HL-60 (cell line): ENCODE results near the gene FZD2.

Experiments used
- DNase-seq, 2 experiments: peaks; one replicate each; pipeline ENCODE4 v3.0.0-alpha.2; 2010 to 2020; ENCODE audit warnings: low read depth in 1 of 2, low spot score in 1 of 2
- H3K27ac ChIP-seq: fragments of 250-450 bp; sonication (Bioruptor Pico); replicated peaks from 2 replicates; pipeline ENCODE4 v1.5.1; 2020; ENCODE audit warnings: mild to moderate bottlenecking, moderate library complexity
- H3K27me3 ChIP-seq: fragments of 250-450 bp; sonication (Bioruptor Pico); 2 replicates; pipeline ENCODE4 v1.5.1; 2021; ENCODE audit warnings: mild to moderate bottlenecking, moderate library complexity; ENCODE audit not compliant: insufficient read depth, poor library complexity, severe bottlenecking
- H3K4me3 ChIP-seq: replicated peaks from 2 replicates; pipeline ENCODE4 v1.5.1; 2011; ENCODE audit warnings: mild to moderate bottlenecking, control low read depth, low read length; ENCODE audit not compliant: insufficient read depth
- GABPA ChIP-seq: IDR thresholded peaks from 2 replicates; pipeline ENCODE4 v1.6.1; 2012; ENCODE audit warnings: low read depth
- POLR2AphosphoS5 ChIP-seq: IDR thresholded peaks from 2 replicates; pipeline ENCODE4 v1.6.1; 2012; ENCODE audit warnings: low read depth
- SPI1 ChIP-seq: IDR thresholded peaks from 2 replicates; pipeline ENCODE4 v1.6.1; 2012; ENCODE audit warnings: low read depth, mild to moderate bottlenecking, borderline replicate concordance
- TF ChIP-seq, protein P1 (sequence below): IDR thresholded peaks from 2 replicates; pipeline ENCODE4 v1.6.1; 2012; ENCODE audit warnings: low read depth; ENCODE audit not compliant: insufficient replicate concordance
- TF ChIP-seq, protein P2 (sequence below): IDR thresholded peaks from one replicate; pipeline ENCODE4 v1.5.1; 2011; ENCODE audit warnings: low read length, control low read depth, inconsistent platforms; ENCODE audit not compliant: insufficient read depth

Gene FZD2

DNA sequence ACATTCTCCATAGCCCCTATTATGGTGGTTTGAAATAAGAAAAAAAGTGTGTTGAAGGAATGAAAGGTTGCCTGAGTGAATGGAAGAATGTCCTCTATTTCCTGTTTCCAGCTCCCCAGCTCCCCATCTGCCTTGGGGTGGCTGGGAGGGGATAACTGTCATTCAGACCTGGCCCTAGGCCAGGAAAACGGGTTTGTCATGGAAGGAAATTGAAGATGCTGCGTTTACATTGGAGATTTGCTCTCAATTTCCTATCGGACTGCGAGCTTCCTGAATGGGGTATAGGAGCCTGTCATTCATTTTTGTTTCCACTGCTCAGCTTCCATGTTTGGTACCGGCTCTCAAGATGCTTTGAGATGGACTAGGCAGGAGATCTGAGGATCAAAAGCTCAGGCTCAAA lies 2.2 kb upstream of the FZD2 start:
- H3K27ac ChIP-seq: no peak overlapping the region
- H3K27me3 ChIP-seq: peaks cover 27% of the 10 kb centered on the region
- DNase-seq: no peak
- no peak overlapping the region for H3K4me3 ChIP-seq
- no peak for TF ChIP-seq POLR2AphosphoS5
- TF ChIP-seq, protein P1, sequence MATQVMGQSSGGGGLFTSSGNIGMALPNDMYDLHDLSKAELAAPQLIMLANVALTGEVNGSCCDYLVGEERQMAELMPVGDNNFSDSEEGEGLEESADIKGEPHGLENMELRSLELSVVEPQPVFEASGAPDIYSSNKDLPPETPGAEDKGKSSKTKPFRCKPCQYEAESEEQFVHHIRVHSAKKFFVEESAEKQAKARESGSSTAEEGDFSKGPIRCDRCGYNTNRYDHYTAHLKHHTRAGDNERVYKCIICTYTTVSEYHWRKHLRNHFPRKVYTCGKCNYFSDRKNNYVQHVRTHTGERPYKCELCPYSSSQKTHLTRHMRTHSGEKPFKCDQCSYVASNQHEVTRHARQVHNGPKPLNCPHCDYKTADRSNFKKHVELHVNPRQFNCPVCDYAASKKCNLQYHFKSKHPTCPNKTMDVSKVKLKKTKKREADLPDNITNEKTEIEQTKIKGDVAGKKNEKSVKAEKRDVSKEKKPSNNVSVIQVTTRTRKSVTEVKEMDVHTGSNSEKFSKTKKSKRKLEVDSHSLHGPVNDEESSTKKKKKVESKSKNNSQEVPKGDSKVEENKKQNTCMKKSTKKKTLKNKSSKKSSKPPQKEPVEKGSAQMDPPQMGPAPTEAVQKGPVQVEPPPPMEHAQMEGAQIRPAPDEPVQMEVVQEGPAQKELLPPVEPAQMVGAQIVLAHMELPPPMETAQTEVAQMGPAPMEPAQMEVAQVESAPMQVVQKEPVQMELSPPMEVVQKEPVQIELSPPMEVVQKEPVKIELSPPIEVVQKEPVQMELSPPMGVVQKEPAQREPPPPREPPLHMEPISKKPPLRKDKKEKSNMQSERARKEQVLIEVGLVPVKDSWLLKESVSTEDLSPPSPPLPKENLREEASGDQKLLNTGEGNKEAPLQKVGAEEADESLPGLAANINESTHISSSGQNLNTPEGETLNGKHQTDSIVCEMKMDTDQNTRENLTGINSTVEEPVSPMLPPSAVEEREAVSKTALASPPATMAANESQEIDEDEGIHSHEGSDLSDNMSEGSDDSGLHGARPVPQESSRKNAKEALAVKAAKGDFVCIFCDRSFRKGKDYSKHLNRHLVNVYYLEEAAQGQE: no peak
- TF ChIP-seq, protein P2, sequence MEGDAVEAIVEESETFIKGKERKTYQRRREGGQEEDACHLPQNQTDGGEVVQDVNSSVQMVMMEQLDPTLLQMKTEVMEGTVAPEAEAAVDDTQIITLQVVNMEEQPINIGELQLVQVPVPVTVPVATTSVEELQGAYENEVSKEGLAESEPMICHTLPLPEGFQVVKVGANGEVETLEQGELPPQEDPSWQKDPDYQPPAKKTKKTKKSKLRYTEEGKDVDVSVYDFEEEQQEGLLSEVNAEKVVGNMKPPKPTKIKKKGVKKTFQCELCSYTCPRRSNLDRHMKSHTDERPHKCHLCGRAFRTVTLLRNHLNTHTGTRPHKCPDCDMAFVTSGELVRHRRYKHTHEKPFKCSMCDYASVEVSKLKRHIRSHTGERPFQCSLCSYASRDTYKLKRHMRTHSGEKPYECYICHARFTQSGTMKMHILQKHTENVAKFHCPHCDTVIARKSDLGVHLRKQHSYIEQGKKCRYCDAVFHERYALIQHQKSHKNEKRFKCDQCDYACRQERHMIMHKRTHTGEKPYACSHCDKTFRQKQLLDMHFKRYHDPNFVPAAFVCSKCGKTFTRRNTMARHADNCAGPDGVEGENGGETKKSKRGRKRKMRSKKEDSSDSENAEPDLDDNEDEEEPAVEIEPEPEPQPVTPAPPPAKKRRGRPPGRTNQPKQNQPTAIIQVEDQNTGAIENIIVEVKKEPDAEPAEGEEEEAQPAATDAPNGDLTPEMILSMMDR: no peak
- no peak for TF ChIP-seq GABPA
- no peak for TF ChIP-seq SPI1

DNA sequence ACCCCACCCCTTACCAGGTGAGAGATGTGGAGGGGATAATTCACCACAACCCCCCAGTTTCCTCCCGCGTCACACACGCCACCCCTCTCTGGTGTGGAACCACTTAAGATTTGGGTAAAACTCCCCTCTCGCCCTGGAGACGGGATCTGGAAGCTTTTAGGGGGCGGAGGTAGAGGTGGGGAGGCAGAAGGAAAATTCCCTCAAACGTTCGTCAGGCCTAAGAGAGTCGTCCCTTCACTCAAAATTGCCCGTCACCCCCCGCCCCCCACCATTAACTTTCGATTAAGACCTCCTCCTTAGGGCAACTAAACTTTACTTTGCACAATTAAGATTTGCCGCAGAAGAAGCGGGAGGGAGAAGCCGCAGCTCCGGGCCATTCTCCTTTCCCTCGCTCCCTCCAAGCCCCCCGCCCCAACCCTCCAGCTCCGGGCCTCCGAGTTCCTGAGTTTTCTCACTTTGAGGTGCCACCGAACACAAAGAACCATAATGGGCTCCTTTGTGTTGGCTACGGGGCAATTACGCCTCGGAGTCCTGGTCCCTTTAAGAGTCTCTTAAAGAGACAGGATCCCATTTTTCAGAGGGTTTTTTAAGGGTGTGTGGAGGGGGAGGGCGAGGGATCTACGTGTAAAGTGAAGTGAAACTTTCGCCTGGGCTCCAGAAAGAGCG lies 985 bp upstream of the FZD2 start:
- peak overlapping the region; percentile 58 for H3K4me3 ChIP-seq
- peaks cover 32% of the 10 kb centered on the region for H3K27me3 ChIP-seq
- no peak for TF ChIP-seq POLR2AphosphoS5
- TF ChIP-seq SPI1: no peak
- TF ChIP-seq, protein P1: no peak
- TF ChIP-seq, protein P2: no peak
- TF ChIP-seq GABPA: no peak
- 0 out of 2 replicates have a peak overlapping the region, but pooled peaks have one; percentile 15 for H3K27ac ChIP-seq
- DNase-seq: peak in 1 of 2 experiments; percentile 39

DNA sequence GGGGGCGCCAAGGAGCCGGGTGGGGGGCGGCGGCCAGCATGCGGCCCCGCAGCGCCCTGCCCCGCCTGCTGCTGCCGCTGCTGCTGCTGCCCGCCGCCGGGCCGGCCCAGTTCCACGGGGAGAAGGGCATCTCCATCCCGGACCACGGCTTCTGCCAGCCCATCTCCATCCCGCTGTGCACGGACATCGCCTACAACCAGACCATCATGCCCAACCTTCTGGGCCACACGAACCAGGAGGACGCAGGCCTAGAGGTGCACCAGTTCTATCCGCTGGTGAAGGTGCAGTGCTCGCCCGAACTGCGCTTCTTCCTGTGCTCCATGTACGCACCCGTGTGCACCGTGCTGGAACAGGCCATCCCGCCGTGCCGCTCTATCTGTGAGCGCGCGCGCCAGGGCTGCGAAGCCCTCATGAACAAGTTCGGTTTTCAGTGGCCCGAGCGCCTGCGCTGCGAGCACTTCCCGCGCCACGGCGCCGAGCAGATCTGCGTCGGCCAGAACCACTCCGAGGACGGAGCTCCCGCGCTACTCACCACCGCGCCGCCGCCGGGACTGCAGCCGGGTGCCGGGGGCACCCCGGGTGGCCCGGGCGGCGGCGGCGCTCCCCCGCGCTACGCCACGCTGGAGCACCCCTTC lies 484 bp downstream of the FZD2 start:
- DNase-seq: peak; percentile 45
- TF ChIP-seq, protein P2: no peak
- TF ChIP-seq GABPA: no peak
- no peak for TF ChIP-seq SPI1
- TF ChIP-seq POLR2AphosphoS5: no peak
- TF ChIP-seq, protein P1: no peak
- peaks cover 32% of the 10 kb centered on the region for H3K27me3 ChIP-seq
- H3K4me3 ChIP-seq: peak overlapping the region; percentile 58
- H3K27ac ChIP-seq: no peak overlapping the region
